GM19023 (cell line): ENCODE measurements around the gene MPZL3.

Experiments used
- ATAC-seq: cut with Tn5 transposase; IDR thresholded peaks from one replicate; pipeline ENCODE4 v1.9.1; 2021; ENCODE audit warnings: mild to moderate bottlenecking, moderate library complexity; ENCODE audit not compliant: unreplicated experiment

Gene MPZL3, protein sequence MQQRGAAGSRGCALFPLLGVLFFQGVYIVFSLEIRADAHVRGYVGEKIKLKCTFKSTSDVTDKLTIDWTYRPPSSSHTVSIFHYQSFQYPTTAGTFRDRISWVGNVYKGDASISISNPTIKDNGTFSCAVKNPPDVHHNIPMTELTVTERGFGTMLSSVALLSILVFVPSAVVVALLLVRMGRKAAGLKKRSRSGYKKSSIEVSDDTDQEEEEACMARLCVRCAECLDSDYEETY

DNA sequence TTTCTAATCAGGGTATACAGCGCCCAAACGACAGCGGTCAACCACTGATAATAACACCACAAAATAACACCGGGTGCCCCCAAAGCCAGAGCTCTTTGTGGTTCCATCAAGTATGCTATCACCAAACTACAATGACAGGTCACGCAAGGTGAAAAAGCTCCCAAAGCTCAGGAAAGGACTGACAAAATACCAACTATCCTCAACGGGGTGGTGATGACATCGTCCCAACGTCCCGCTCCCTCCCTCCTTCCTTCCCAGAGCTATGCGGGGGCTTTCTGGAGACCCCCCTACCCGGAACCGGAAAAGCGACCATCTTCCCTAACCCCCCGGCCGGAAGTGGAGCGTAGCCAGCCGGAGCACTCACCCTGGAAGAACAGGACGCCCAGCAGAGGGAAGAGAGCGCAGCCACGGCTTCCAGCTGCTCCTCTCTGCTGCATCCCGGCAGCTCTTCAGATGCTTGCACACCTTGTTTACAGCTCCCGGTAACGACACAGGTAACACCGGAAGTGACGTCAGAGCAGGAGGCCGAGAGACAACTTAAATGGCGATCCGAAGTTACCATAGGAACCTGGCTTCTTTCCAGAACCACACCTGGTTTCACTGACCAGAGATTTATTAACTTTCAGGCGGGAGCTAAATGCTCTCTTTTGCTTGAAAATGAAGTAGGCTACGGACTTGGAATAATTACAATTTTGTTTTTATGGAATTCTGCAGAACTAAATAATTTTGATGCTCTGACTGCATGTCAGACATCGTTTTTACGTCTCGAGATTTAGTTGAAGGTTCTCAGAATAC, at the start of gene MPZL3:
Gene MPZL3 (minus strand): TSS at position 508 of the 795 bp plus-strand sequence. CDS start 71 bp downstream, at position 437.
- ATAC-seq: peak; percentile 67

DNA sequence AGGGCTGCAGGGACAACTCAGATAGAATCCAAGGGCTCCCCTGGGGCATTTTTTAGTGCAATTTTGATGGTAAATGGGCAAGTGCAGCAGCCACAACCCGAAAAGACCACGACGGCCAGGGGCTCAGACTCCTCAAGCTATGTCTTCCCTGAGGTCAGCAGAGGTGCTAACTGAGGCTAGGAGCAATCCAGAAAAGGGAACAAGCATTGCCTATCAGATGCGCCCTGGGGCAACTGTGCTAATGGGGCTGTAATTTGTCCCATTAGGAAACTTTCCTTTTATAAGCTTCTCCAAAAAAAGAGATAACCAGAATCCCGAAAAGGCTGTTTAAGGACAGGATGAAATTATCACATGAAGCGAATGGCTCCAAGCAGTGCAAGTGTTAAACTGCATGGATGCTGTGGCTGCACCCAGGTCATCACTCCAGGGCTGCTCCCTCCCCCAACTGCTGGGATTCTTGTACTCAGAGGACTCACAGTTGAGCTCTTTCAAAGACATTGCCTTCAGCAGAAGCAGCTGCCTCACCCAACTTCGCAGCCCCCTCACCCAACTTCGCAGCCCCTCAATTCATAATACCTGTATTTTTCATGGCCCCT, 49.5 kb upstream of the MPZL3 start:
- ATAC-seq: no peak

DNA sequence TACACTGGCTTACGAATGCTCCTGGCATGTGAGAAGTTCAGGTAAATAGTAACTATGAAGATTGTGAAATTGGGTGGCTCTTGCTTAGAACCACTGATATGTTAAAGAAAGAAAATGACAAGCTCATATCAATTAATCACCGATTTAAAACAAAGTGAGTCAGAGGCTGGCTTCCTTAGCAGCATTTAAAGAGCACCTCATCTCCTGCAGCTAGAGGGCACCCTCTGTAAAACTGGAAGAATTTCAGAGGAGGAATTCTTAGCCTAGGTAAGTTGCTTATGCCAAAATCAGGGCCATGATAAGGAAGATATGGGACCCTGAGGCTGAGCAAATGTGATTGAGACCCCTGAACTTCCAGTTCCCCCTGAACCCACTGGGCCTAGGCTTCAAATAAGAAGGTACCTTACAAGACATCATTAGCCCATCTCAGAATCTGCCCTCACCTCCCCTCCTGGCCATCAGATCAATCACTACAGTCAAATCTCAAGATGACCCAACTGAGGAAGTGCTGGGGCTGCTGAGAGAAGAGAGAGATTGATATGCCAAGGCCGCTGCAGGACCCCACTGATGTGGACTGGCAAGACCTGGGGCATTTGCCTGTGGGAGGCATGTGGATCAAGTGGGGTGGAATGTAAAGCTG, 43.8 kb upstream of the MPZL3 start:
- ATAC-seq: no peak

DNA sequence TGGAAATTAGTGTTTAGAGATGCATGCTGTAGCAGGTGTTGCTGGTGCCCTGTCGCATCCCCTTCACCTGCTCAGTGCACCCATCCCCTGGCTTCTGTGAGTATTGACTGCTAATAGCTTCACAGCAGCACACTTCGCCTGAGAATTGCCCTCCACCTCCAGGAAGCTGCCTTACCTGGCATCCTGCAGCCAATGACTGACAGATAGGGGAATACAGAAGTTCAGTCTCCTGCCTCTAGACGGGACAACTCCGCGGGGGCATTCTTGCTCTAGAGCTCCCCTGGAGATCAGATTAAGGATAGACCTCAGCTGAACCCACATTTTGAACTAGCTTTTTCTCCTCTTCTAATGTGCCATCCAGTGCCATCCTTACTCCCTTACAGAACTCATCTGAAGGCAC, 43.0 kb upstream of the MPZL3 start:
- ATAC-seq: no peak

GRCh38 chr11:118294053-118294452, 41.9 kb upstream of the MPZL3 start:
- ATAC-seq: no peak

GRCh38 chr11:118291477-118292135, 39.4 kb upstream of the MPZL3 start:
- ATAC-seq: no peak

DNA sequence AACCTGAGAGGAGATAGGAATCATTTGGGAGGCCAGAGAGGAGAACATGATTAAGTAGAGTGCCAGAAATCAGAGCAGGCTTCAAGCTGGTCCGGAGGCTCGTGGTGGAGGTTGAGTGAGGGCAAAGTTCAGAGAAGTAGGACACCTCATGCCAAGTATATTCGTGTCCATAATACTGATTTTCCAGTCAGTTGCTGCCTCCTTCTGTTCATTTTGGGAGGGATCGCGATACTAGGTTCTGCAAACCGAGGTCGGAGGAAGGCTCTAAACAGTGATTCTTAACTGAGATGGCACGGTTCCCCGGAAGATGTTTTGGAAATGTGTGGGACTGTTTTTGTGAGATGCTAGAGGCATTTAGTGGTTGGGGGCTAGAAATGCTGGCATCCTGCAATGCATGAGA, 38.8 kb upstream of the MPZL3 start:
- no peak for ATAC-seq

- ATAC-seq: no peak
Measured at GRCh38 chr11:118289401-118289800, 37.2 kb upstream of the MPZL3 start.

DNA sequence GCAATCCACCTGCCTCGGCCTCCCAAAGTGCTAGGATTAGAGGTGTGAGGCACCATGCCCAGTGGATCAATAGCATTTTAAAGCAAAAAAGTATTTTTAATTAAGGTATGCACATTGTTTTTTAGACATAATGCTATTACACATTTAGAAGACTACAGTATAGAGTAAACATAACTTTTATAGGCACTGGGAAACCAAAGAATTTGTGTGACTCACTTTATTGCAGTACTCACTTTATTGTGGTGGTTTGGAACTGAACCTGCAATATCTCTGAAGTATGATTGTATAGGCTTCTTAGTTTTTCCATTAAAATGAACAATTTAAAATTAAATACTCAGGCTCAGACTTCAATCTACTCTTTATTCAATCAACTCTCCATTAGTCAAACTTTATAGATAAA, 34.8 kb upstream of the MPZL3 start:
- ATAC-seq: no peak

DNA sequence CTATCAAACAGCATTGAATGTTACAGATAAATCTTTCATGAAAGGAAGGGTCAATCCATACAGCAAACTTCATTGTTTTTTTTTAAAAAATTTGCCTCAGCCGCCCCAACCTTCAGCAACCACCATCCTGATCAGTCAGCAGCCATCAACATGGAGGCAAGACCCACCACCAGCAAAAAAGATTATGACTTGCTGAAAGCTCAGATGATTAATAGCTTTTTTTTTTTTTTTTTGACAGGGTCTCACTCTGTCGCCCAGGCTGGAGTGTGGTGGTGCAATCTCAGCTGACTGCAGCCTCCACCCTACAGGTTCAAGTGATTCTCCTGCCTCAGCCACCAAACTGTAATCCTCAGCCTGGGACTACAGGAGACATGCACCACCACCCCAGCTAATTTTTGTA, 34.4 kb upstream of the MPZL3 start:
- ATAC-seq: no peak

- ATAC-seq: no peak
Measured at GRCh38 chr11:118283756-118284350, 31.7 kb upstream of the MPZL3 start.

DNA sequence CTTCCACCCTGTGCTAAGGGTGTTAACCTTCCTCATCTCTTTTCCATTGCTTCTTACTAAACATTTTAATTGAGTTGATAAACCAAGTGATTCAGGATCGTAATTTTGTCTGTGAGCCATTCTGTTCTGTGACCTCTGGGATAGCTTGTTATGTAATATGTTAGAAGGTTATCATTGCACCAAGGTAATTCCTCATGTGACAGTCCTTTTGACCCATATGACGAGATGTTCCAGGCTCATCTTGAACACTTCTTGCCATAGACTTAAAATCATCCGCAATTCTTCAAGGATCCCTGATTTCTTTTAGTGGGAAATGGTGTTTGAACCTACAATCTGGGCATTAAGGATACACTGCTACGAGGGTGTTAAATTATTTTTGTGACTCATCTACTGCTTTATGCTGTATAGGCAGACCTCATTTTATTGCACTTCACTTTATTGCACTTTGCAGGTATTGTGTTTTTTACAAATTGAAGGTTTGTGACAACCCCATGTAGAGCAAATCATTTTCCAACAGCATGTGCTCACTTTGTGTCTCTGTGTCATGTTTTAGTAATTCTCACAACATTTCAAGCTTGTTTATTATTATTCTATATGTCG, 31.0 kb upstream of the MPZL3 start:
- ATAC-seq: no peak

DNA sequence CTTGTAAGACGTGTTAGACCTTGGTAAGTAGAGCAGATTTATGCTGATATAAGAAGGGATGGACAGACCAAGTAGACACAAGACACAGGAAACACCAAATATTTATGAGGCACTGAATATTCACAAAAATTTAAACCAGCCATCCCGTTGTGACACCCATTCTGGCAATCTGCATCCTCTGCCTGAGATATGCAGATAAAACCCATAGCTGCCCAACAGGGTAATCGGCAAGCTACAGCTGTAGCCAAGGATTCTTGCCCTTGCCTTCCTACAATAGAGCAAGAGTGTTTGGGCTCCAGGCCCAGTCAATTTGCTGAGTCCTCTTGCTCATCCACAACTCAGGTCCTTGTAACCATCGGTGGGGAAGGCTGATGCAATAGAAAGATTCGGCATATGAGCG, 30.4 kb upstream of the MPZL3 start:
- no peak for ATAC-seq

- ATAC-seq: no peak
Measured at GRCh38 chr11:118281284-118281683, 29.1 kb upstream of the MPZL3 start.

GRCh38 chr11:118277312-118277711, 25.1 kb upstream of the MPZL3 start:
- ATAC-seq: no peak

- ATAC-seq: no peak
Measured at GRCh38 chr11:118276422-118276821, 24.3 kb upstream of the MPZL3 start.

DNA sequence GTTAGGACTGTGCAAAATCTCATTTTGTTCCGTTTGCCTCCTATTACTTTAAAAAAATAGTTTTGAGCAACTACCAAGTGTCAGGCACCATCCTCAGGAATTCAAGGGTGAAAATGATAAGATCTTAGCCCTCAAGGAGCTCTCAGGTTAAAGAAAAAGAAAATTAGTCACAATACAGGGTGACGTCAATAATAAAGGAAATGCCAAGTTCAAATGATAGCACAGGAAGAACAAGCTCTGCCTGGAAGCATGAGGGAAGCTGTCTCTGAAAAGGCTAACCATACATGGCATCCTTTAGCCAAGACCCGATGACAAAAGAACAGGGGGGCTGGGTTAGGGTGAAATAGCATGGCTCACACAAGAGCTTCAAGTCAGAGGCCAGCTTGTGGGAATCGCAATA, 23.0 kb upstream of the MPZL3 start:
- no peak for ATAC-seq

GRCh38 chr11:118274186-118274585, 22.0 kb upstream of the MPZL3 start:
- ATAC-seq: no peak

GRCh38 chr11:118272001-118272400, 19.8 kb upstream of the MPZL3 start:
- no peak for ATAC-seq

- no peak for ATAC-seq
Measured at GRCh38 chr11:118267486-118267885, 15.3 kb upstream of the MPZL3 start.
